ENCODE measurements around the gene RNF220. TPM values are rescaled to one million over a fixed set of nuclear protein-coding genes. Genes with fewer than 3 reads are reported as not detected.

RNF220 gene
- polyA plus RNA-seq, 1 of the 3 experiments (the other 2 are of a cell fraction) = 83.7 TPM

DNA sequence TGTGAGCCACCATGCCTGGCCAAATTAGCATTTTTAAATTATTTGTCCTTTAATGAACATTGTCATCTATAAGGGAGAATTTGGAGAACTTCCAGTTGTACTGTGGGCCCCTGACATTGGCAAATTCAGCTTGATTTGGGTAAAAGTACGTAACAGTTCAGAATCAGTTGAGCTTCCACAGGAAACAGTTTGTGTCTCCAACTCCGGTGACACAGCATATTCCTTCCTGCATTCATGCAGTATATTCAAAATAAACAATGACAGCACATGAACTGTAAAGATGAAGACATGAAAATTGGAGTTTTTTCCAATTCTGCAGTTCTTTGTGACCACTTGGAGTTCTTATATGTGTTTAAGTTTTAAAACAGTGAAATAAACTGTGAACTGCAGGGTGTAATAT is 28.2 kb downstream of the RNF220 start:
- no peak overlapping the region for H3K27ac ChIP-seq (ENCODE audit: low read depth in 2 of 2, low read length in 1 of 2)
- H4K20me1 ChIP-seq (ENCODE audit: insufficient read depth) = no peaks in the 10 kb centered on the region
- no peak for DNase-seq
- H2AFZ ChIP-seq (ENCODE audit: low read depth) = no peak overlapping the region
- no peaks in the 10 kb centered on the region for H3K36me3 ChIP-seq (replicated peaks in 1 of 2; ENCODE audit: control insufficient read depth in 1 of 2, insufficient read depth in 2 of 2, low read length in 1 of 2)
- 57% methylated on average over 2 of the region's 2 CpGs for WGBS (ENCODE audit: low lambda C conversion rate)
- H3K9ac ChIP-seq = no peak overlapping the region
- no peaks in the 10 kb centered on the region for H3K4me1 ChIP-seq (ENCODE audit: control insufficient read depth in 1 of 2, insufficient read depth in 2 of 2, low read depth in 1 of 2, low read length in 1 of 2)
- TF ChIP-seq CHD2 (IDR thresholded peaks at IDR 0.05; ENCODE audit: low read length, partially characterized antibody) (no peak), EZH2phosphoT487 (IDR thresholded peaks at IDR 0.05; ENCODE audit: borderline replicate concordance, low read depth) (no peak), TAF1 (IDR thresholded peaks at IDR 0.05; ENCODE audit: borderline replicate concordance, low read depth, low read length) (no peak), YY1 (IDR thresholded peaks at IDR 0.05; ENCODE audit: low read depth) (no peak), TEAD4 (IDR thresholded peaks at IDR 0.05; ENCODE audit: borderline replicate concordance, insufficient read depth) (no peak), FOSL2 (IDR thresholded peaks at IDR 0.05; ENCODE audit: borderline replicate concordance, low read depth) (no peak), RFX5 (IDR thresholded peaks at IDR 0.05; ENCODE audit: low read length) (no peak), MXI1 (IDR thresholded peaks at IDR 0.05; ENCODE audit: low read depth, low read length) (no peak)
- TF ChIP-seq, protein P1, sequence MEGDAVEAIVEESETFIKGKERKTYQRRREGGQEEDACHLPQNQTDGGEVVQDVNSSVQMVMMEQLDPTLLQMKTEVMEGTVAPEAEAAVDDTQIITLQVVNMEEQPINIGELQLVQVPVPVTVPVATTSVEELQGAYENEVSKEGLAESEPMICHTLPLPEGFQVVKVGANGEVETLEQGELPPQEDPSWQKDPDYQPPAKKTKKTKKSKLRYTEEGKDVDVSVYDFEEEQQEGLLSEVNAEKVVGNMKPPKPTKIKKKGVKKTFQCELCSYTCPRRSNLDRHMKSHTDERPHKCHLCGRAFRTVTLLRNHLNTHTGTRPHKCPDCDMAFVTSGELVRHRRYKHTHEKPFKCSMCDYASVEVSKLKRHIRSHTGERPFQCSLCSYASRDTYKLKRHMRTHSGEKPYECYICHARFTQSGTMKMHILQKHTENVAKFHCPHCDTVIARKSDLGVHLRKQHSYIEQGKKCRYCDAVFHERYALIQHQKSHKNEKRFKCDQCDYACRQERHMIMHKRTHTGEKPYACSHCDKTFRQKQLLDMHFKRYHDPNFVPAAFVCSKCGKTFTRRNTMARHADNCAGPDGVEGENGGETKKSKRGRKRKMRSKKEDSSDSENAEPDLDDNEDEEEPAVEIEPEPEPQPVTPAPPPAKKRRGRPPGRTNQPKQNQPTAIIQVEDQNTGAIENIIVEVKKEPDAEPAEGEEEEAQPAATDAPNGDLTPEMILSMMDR (IDR thresholded peaks at IDR 0.05) = no peak
- TF ChIP-seq, protein P2, sequence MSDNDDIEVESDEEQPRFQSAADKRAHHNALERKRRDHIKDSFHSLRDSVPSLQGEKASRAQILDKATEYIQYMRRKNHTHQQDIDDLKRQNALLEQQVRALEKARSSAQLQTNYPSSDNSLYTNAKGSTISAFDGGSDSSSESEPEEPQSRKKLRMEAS (IDR thresholded peaks at IDR 0.05; ENCODE audit: low read depth) = no peak
- H3K79me2 ChIP-seq (ENCODE audit: insufficient read depth) = no peaks in the 10 kb centered on the region
- peaks cover 33% of the 10 kb centered on the region; the same call in 1 of the 2 replicates for H3K27me3 ChIP-seq (ENCODE audit: insufficient read depth)
- ChIA-PET POLR2A (no interaction called here), CTCF (no interaction called here)
- no peak overlapping the region for H3K4me2 ChIP-seq
- no peaks in the 10 kb centered on the region for H3K9me3 ChIP-seq
- H3K9me2 ChIP-seq = no peaks in the 10 kb centered on the region
- H3K4me3 ChIP-seq (ENCODE audit: low read depth in 2 of 2, low read length in 1 of 2) = no peak overlapping the region
- H3F3A ChIP-seq (replicated peaks; ENCODE audit: insufficient read depth) = no peaks in the 10 kb centered on the region

DNA sequence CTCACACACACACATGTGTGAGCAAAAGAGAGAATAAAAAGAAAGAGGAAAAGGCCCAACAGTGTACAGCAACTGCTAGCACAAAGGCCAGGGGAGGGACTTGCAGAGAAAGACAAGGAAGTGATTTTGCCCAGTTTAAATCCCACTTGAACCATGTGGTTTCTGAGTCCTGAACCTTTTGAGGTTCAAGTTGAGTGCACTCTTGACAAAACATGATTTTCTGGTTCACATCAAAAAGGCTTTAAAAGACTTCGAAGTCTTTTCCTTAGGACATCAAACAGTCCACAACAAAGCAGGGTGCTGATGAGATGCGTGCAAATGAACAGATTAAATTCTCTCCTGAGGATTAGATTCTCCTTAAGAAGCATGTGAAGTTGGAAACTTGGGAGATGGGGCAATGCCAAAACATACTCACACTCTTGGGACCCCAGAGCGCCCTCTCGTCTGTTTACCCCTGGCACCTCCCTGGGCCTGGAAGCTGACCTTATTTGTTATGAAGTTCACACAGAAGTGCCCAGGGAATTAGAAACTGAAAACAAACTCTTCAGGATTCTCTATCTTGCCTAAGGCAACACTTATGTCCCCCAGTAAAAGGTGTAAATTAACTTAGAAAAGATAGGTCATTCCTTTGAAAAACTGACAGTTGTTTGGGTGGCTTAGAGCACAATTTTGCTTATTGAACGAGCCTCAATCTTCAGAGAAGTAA is 31.5 kb downstream of the RNF220 start:
- Histone ChIP-seq H3K36me3 (replicated peaks in 1 of 2; ENCODE audit: control insufficient read depth in 1 of 2, insufficient read depth in 2 of 2, low read length in 1 of 2) (no peaks in the 10 kb centered on the region), H3K27me3 (ENCODE audit: insufficient read depth) (peaks cover 21% of the 10 kb centered on the region; the same call in 1 of the 2 replicates), H3K79me2 (ENCODE audit: insufficient read depth) (no peaks in the 10 kb centered on the region), H3K4me3 (ENCODE audit: low read depth in 2 of 2, low read length in 1 of 2) (no peak overlapping the region), H3K9ac (no peak overlapping the region), H2AFZ (ENCODE audit: low read depth) (no peak overlapping the region), H3K27ac (ENCODE audit: low read depth in 2 of 2, low read length in 1 of 2) (no peak overlapping the region), H3K4me2 (no peak overlapping the region), H3K9me3 (no peaks in the 10 kb centered on the region), H3F3A (replicated peaks; ENCODE audit: insufficient read depth) (no peaks in the 10 kb centered on the region), H3K4me1 (ENCODE audit: control insufficient read depth in 1 of 2, insufficient read depth in 2 of 2, low read depth in 1 of 2, low read length in 1 of 2) (no peaks in the 10 kb centered on the region), H3K9me2 (no peaks in the 10 kb centered on the region), H4K20me1 (ENCODE audit: insufficient read depth) (no peaks in the 10 kb centered on the region)
- ChIA-PET CTCF (interaction anchor here (0.8 to 1.0 kb wide), 2 partner anchors 9 to 14 kb away, joined by 3 to 5 read pairs; no protein-coding TSS in a partner anchor), POLR2A (no interaction called here)
- 68% methylated on average over 5 of the region's 5 CpGs for WGBS (ENCODE audit: low lambda C conversion rate)
- DNase-seq = no peak
- TF ChIP-seq GABPA (IDR thresholded peaks at IDR 0.05; ENCODE audit: low read depth) = no peak
- TF ChIP-seq, protein P3, sequence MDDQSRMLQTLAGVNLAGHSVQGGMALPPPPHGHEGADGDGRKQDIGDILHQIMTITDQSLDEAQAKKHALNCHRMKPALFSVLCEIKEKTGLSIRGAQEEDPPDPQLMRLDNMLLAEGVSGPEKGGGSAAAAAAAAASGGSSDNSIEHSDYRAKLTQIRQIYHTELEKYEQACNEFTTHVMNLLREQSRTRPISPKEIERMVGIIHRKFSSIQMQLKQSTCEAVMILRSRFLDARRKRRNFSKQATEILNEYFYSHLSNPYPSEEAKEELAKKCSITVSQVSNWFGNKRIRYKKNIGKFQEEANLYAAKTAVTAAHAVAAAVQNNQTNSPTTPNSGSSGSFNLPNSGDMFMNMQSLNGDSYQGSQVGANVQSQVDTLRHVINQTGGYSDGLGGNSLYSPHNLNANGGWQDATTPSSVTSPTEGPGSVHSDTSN (IDR thresholded peaks at IDR 0.05) = no peak
- TF ChIP-seq, protein P4, sequence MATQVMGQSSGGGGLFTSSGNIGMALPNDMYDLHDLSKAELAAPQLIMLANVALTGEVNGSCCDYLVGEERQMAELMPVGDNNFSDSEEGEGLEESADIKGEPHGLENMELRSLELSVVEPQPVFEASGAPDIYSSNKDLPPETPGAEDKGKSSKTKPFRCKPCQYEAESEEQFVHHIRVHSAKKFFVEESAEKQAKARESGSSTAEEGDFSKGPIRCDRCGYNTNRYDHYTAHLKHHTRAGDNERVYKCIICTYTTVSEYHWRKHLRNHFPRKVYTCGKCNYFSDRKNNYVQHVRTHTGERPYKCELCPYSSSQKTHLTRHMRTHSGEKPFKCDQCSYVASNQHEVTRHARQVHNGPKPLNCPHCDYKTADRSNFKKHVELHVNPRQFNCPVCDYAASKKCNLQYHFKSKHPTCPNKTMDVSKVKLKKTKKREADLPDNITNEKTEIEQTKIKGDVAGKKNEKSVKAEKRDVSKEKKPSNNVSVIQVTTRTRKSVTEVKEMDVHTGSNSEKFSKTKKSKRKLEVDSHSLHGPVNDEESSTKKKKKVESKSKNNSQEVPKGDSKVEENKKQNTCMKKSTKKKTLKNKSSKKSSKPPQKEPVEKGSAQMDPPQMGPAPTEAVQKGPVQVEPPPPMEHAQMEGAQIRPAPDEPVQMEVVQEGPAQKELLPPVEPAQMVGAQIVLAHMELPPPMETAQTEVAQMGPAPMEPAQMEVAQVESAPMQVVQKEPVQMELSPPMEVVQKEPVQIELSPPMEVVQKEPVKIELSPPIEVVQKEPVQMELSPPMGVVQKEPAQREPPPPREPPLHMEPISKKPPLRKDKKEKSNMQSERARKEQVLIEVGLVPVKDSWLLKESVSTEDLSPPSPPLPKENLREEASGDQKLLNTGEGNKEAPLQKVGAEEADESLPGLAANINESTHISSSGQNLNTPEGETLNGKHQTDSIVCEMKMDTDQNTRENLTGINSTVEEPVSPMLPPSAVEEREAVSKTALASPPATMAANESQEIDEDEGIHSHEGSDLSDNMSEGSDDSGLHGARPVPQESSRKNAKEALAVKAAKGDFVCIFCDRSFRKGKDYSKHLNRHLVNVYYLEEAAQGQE (IDR thresholded peaks at IDR 0.05; ENCODE audit: low read depth, low read length) = no peak
- no peak for TF ChIP-seq SIN3A (IDR thresholded peaks at IDR 0.05; ENCODE audit: borderline replicate concordance, low read depth, low read length)
- TF ChIP-seq NFIC (IDR thresholded peaks at IDR 0.05; ENCODE audit: borderline replicate concordance) = no peak
- TF ChIP-seq, protein P5, sequence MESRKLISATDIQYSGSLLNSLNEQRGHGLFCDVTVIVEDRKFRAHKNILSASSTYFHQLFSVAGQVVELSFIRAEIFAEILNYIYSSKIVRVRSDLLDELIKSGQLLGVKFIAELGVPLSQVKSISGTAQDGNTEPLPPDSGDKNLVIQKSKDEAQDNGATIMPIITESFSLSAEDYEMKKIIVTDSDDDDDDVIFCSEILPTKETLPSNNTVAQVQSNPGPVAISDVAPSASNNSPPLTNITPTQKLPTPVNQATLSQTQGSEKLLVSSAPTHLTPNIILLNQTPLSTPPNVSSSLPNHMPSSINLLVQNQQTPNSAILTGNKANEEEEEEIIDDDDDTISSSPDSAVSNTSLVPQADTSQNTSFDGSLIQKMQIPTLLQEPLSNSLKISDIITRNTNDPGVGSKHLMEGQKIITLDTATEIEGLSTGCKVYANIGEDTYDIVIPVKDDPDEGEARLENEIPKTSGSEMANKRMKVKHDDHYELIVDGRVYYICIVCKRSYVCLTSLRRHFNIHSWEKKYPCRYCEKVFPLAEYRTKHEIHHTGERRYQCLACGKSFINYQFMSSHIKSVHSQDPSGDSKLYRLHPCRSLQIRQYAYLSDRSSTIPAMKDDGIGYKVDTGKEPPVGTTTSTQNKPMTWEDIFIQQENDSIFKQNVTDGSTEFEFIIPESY (IDR thresholded peaks at IDR 0.05; ENCODE audit: borderline replicate concordance, low read depth) = no peak
- TF ChIP-seq, protein P2 (IDR thresholded peaks at IDR 0.05; ENCODE audit: low read depth) = no peak
- TF ChIP-seq EZH2phosphoT487 (IDR thresholded peaks at IDR 0.05; ENCODE audit: borderline replicate concordance, low read depth) = no peak
- TF ChIP-seq POLR2AphosphoS5 (IDR thresholded peaks at IDR 0.05; ENCODE audit: low read depth, low read length) = no peak

Data from SK-N-SH (cell line).